GM21619 (cell line): ENCODE results near the gene DNAH12.
"Not testable (repeated sequence)": the region's sequence is repeated elsewhere in the genome, so short reads cannot be mapped to it uniquely, and the experiment has no call there.

Experiments
- ATAC-seq: cut with Tn5 transposase; IDR thresholded peaks from one replicate; pipeline ENCODE4 v1.9.1; 2021; ENCODE audit not compliant: unreplicated experiment

DNAH12 gene

GRCh38 chr3:57530071-57530608, 14.0 kb downstream of the DNAH12 start:
- no peak for ATAC-seq

GRCh38 chr3:57518276-57518915, 25.7 kb downstream of the DNAH12 start:
- no peak for ATAC-seq

GRCh38 chr3:57512166-57512565, 32.0 kb downstream of the DNAH12 start:
- no peak for ATAC-seq

- no peak for ATAC-seq
Measured at GRCh38 chr3:57505901-57506300, 38.2 kb downstream of the DNAH12 start.

GRCh38 chr3:57500506-57500905, 43.6 kb downstream of the DNAH12 start:
- no peak for ATAC-seq

- ATAC-seq: no peak
Measured at GRCh38 chr3:57497904-57498303, 46.2 kb downstream of the DNAH12 start.

GRCh38 chr3:57484563-57484962, 59.6 kb downstream of the DNAH12 start:
- no peak for ATAC-seq

- ATAC-seq: not testable (repeated sequence)
Measured at GRCh38 chr3:57477193-57477592, 67.0 kb downstream of the DNAH12 start.

GRCh38 chr3:57464801-57465200, 79.3 kb downstream of the DNAH12 start:
- no peak for ATAC-seq

- no peak for ATAC-seq
Measured at GRCh38 chr3:57464011-57464410, 80.1 kb downstream of the DNAH12 start.

- no peak for ATAC-seq
Measured at GRCh38 chr3:57451150-57451846, 92.8 kb downstream of the DNAH12 start.

- ATAC-seq: not testable (repeated sequence)
Measured at GRCh38 chr3:57449276-57449847, 94.8 kb downstream of the DNAH12 start.

GRCh38 chr3:57448489-57448888, 95.7 kb downstream of the DNAH12 start:
- not testable (repeated sequence) for ATAC-seq

GRCh38 chr3:57446318-57446841, 97.8 kb downstream of the DNAH12 start:
- no peak for ATAC-seq

GRCh38 chr3:57444469-57444868, 99.7 kb downstream of the DNAH12 start:
- ATAC-seq: no peak

- not testable (repeated sequence) for ATAC-seq
Measured at GRCh38 chr3:57440144-57440543, 104.0 kb downstream of the DNAH12 start.

GRCh38 chr3:57438460-57438859, 105.7 kb downstream of the DNAH12 start:
- not testable (repeated sequence) for ATAC-seq

- ATAC-seq: no peak
Measured at GRCh38 chr3:57436195-57436761, 107.9 kb downstream of the DNAH12 start.

GRCh38 chr3:57434041-57434440, 110.1 kb downstream of the DNAH12 start:
- ATAC-seq: no peak

- no peak for ATAC-seq
Measured at GRCh38 chr3:57423335-57423734, 120.8 kb downstream of the DNAH12 start.

- ATAC-seq: no peak
Measured at GRCh38 chr3:57421336-57421735, 122.8 kb downstream of the DNAH12 start.
